ENCODE data around the gene NTN5. TPM values are rescaled to one million over a fixed set of nuclear protein-coding genes. Genes with fewer than 3 reads are reported as not detected.
A peak's percentile ranks its signal among the peaks of the same experiment; 100 is the strongest.
"Not testable (repeated sequence)": the region's sequence is repeated elsewhere in the genome, so short reads cannot be mapped to it uniquely, and the experiment has no call there.

Gene NTN5
- polyA plus RNA-seq, 6 donors from 2014 or later, result not detected

DNA sequence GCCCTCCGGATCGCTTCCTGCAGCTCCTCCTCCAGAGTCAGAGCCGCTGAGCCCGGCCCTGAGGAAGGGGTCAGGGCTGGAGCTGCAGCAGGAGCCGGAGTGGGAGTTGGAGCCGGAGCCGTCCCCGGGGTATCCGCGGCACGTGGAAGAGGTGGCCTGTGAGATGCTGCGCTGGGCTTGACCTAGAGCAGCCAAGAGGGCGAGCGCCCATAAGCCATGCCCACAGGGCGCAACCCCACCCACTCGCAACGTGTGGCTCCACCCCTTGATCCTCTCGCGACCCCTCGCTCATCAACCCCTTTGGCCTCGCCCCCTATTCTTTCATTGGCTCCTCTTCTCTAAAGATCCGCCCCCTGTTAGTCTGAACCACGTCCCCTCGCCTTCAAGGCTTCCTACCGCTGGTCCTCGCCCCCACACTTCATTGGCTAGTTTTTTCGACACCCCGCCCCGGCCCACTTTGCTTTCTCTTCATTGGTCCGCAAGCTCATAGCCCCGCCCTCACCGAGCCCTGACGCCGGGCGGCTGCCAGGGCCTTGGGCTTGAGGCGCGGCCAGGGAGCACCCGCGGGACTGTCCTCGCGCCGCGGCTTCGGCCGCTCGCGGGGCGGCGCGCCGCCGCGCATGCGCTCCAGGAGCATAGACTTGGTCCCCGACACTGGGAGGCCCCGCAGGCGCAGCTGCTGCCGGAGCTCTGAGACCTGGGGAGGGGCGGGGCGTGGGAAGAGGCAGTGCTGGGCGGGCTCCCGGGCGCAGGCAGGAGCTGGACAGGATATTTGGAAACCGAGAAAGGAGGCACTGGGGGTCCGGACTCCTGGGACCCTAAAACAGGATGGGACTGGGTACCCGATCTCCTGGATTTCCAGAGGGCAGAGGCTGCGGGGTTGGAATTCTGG is 41.3 kb upstream of the NTN5 start:
- DNase-seq (peak; percentile 96), ATAC-seq (ENCODE audit: low read depth in 2 of 2) (peak; percentile 91 to 92)
- no peaks in the 10 kb centered on the region for H3K36me3 Mint-ChIP-seq
- no peaks in the 10 kb centered on the region for H3K9me3 Mint-ChIP-seq
- H3K27ac Mint-ChIP-seq, result peak overlapping the region in 3 of 6 donors; percentile 50 to 78 (median 61)
- H3K4me1 Mint-ChIP-seq, result peaks cover 15 to 32% (median 28%) of the 10 kb centered on the region in 3 donors
- H3K4me3 Mint-ChIP-seq, result peak overlapping the region; percentile 78 to 95 (median 92)
- no peaks in the 10 kb centered on the region for H3K27me3 Mint-ChIP-seq

DNA sequence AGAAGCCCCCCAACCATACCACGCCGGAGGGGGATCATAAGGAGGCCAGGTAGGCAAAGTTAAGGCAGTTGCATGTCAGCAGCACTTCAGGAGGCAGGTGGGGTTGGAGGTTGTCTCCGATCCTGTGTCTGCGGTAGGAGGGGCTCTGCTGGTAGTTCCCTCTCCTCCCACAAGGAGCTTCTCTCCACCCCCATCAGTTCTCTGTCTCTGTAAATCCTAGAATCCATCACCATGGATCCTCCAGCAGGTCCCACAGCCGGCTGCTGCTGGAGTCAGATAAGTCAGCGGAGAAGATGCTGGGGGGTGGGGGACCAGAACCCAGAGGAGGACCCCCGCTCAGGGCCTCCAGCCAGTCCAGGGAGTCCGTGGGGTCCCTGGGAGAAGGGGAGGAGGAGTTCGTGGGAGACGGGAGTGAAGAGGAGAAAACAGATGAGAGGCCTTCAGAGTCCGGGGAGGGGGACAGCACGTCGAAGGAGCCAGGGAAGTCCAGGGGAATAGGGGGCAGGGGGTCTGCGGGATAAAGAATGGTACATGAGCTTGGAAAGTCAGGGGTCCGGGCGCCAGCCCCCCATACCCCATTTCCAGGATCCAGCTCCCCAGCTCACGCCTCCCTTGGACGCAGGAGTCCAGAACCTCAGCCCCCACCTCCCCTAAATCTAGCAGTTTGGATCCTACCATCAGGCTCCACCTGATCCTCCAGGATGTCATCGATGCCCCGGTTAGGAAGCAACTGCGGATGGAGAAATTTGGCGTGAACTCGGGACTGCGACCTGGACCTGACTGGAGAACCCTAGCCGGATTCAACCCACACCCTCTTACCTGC is 40.4 kb upstream of the NTN5 start:
- Mint-ChIP-seq H3K27ac (peak overlapping the region in 2 of 6 donors; percentile 50 to 72), H3K4me1 (peaks cover 15 to 30% (median 28%) of the 10 kb centered on the region in 3 donors), H3K27me3 (no peaks in the 10 kb centered on the region), H3K4me3 (peak overlapping the region; percentile 78 to 95 (median 92)), H3K36me3 (no peaks in the 10 kb centered on the region), H3K9me3 (peaks cover 0 to 3% (median 0%) of the 10 kb centered on the region in 7 donors)
- ATAC-seq (ENCODE audit: low read depth in 2 of 2) (no peak), DNase-seq (no peak)

- peak overlapping the region in 2 of 8 donors; percentile 54 to 73 for H3K4me3 Mint-ChIP-seq
- peaks cover 15 to 30% (median 30%) of the 10 kb centered on the region in 3 donors for H3K4me1 Mint-ChIP-seq
- H3K27ac Mint-ChIP-seq, result no peak overlapping the region
- ATAC-seq (ENCODE audit: low read depth in 2 of 2) (no peak), DNase-seq (no peak)
- no peaks in the 10 kb centered on the region for H3K27me3 Mint-ChIP-seq
- H3K9me3 Mint-ChIP-seq, result peaks cover 0 to 3% (median 0%) of the 10 kb centered on the region in 7 donors
- H3K36me3 Mint-ChIP-seq, result no peaks in the 10 kb centered on the region
These were observed 38.4 kb upstream of the NTN5 start for GRCh38 chr19:48711106-48711662.

DNA sequence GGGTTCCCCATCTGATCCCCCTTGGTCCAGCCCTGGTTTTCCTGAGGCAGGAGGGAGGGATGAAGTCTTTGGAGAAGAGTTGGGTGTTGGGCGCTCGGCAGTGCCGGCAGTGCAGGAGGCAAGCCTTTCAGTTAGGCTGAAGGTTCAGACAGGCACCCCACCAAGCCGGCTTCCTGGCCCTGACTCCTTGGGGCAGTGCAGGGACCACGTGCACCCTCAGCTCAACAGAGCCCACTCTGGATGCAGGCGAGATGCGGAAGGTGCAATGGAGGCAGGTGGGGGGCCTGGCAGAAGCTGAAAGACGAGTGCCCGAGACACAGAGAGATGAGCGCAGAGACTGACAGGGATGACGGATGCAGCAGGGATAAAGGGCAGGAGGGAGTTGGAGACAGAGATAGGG is 35.7 kb upstream of the NTN5 start:
- H3K9me3 Mint-ChIP-seq, result peaks cover 0 to 3% (median 0%) of the 10 kb centered on the region in 7 donors
- H3K27me3 Mint-ChIP-seq, result no peaks in the 10 kb centered on the region
- no peak for DNase-seq
- peaks cover 4 to 13% (median 13%) of the 10 kb centered on the region in 3 donors for H3K4me1 Mint-ChIP-seq
- ATAC-seq (ENCODE audit: low read depth in 2 of 2), result no peak
- no peaks in the 10 kb centered on the region for H3K36me3 Mint-ChIP-seq
- H3K27ac Mint-ChIP-seq, result peak overlapping the region in 1 of 6 donors; percentile 54
- H3K4me3 Mint-ChIP-seq, result peak overlapping the region in 1 of 8 donors; percentile 82

DNA sequence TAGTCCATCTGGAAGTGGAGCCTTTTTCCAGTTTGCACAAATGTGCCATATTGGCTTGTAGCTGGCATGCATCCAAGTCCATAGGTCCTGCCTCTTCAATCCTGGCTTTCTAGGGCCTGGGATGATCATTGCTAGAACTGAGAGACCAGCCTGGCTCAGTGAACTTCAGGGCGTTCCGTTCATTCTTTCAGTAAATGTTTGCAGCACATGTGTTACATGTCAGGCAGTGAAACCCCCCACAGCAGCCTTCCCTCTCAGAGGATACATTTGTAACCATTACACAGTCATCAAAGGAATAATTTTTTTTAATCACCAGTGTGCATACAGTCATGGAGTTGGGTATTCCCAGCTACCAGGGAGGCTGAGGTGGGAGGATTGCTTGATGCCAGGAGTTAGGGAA is 32.6 kb upstream of the NTN5 start:
- H3K36me3 Mint-ChIP-seq, result no peaks in the 10 kb centered on the region
- ATAC-seq (ENCODE audit: low read depth in 2 of 2) (no peak), DNase-seq (no peak)
- H3K4me3 Mint-ChIP-seq, result no peak overlapping the region
- peaks cover 0 to 4% (median 0%) of the 10 kb centered on the region in 3 donors for H3K4me1 Mint-ChIP-seq
- H3K27me3 Mint-ChIP-seq, result no peaks in the 10 kb centered on the region
- peaks cover 0 to 3% (median 0%) of the 10 kb centered on the region in 7 donors for H3K9me3 Mint-ChIP-seq
- peak overlapping the region in 1 of 6 donors; percentile 59 for H3K27ac Mint-ChIP-seq

DNA sequence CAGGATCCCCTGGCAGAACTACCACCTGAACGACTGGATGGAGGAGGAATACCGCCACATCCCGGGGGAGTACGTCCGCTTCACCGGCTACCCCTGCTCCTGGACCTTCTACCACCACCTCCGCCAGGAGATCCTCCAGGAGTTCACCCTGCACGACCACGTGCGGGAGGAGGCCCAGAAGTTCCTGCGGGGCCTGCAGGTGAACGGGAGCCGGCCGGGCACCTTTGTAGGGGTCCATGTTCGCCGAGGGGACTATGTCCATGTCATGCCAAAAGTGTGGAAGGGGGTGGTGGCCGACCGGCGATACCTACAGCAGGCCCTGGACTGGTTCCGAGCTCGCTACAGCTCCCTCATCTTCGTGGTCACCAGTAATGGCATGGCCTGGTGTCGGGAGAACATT is 30.5 kb upstream of the NTN5 start:
- no peaks in the 10 kb centered on the region for H3K36me3 Mint-ChIP-seq
- H3K4me1 Mint-ChIP-seq, result peaks cover 0 to 2% (median 0%) of the 10 kb centered on the region in 3 donors
- no peak overlapping the region for H3K4me3 Mint-ChIP-seq
- ATAC-seq (ENCODE audit: low read depth in 2 of 2), result no peak
- no peak for DNase-seq
- peaks cover 0 to 7% (median 6%) of the 10 kb centered on the region in 3 donors for H3K27me3 Mint-ChIP-seq
- no peaks in the 10 kb centered on the region for H3K9me3 Mint-ChIP-seq
- H3K27ac Mint-ChIP-seq, result peak overlapping the region in 1 of 6 donors; percentile 54

DNA sequence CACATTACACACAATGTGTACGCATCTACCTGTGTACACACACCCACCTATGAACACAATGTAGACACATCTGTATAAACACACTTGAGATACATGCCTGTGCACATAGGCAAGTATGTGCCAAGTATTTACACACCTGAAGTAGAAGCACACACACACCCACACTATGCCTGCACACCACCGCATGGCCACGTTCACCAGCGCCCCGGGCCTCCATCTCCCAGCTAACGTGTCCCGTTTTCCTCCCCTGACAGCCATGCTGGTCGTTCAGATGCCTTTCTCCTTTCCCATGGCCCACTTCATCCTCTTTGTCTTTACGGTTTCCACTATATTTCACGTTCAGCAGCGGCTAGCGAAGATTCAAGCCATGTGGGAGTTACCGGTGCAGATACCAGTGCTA is 29.9 kb upstream of the NTN5 start:
- peaks cover 0 to 12% (median 10%) of the 10 kb centered on the region in 3 donors for H3K27me3 Mint-ChIP-seq
- no peak for DNase-seq
- H3K27ac Mint-ChIP-seq, result peak overlapping the region in 1 of 6 donors; percentile 28
- H3K9me3 Mint-ChIP-seq, result no peaks in the 10 kb centered on the region
- no peak for ATAC-seq (ENCODE audit: low read depth in 2 of 2)
- no peak overlapping the region for H3K4me3 Mint-ChIP-seq
- no peaks in the 10 kb centered on the region for H3K36me3 Mint-ChIP-seq
- H3K4me1 Mint-ChIP-seq, result peaks cover 0 to under 1% (median 0%) of the 10 kb centered on the region in 3 donors

GRCh38 chr19:48698046-48698445 is 25.2 kb upstream of the NTN5 start:
- Mint-ChIP-seq H3K9me3 (no peaks in the 10 kb centered on the region), H3K27ac (peak overlapping the region in 1 of 6 donors; percentile 41)

GRCh38 chr19:48696353-48697010 is 23.7 kb upstream of the NTN5 start:
- peak overlapping the region in 3 of 6 donors; percentile 72 to 85 (median 84) for H3K27ac Mint-ChIP-seq
- ATAC-seq (ENCODE audit: low read depth in 2 of 2) (peak; percentile 54 to 60), DNase-seq (no peak)
- H3K27me3 Mint-ChIP-seq, result peaks cover 0 to 29% (median 24%) of the 10 kb centered on the region in 3 donors
- H3K4me3 Mint-ChIP-seq, result peak overlapping the region in 7 of 8 donors; percentile 75 to 86 (median 80)
- no peaks in the 10 kb centered on the region for H3K9me3 Mint-ChIP-seq
- H3K4me1 Mint-ChIP-seq, result peaks cover 9 to 14% (median 12%) of the 10 kb centered on the region in 3 donors
- H3K36me3 Mint-ChIP-seq, result no peaks in the 10 kb centered on the region

More at GRCh38 chr19:48698046-48698445, 25.2 kb upstream of the NTN5 start:
- ATAC-seq (ENCODE audit: low read depth in 2 of 2) (no peak), DNase-seq (no peak)
- H3K4me1 Mint-ChIP-seq, result peaks cover 9 to 14% (median 12%) of the 10 kb centered on the region in 3 donors
- H3K4me3 Mint-ChIP-seq, result peak overlapping the region in 1 of 8 donors; percentile 51
- H3K36me3 Mint-ChIP-seq, result no peaks in the 10 kb centered on the region
- H3K27me3 Mint-ChIP-seq, result peaks cover 0 to 29% (median 24%) of the 10 kb centered on the region in 3 donors

DNA sequence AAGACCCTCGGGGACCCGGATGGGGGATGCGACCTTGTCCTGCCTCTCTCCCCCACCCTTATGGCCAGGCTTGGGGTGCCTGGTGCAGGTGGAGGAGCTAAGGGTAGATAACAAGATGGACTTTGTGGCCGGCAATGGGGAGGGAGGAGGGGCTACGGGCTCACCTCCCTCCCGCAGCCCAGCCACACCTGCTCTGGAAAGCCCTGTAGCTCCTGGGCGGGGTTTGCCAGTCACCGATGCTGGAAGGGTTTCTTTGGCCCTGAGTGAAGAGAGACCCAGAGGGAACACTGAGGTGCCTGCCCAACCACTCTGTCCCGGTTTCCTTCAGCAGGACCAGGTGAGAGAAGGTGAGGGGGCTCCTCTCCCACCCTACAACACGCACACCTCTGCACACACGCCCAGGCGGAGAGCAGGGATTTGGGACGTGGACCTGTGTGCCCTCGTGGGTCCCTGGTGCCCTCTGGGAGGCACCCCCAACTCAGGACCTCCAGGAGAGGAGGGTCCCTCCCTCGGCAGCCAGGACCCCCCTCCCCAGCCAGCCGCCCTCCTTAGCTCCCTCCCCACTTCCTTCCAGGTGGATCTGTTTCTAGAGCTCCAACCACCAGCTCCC is 23.0 kb upstream of the NTN5 start, which contains the start of gene FUT2:
FUT2 (plus strand) TSS at position 229 of the 610 bp plus-strand sequence. CDS start 6,986 bp downstream, outside the sequence.
- DNase-seq (no peak), ATAC-seq (ENCODE audit: low read depth in 2 of 2) (no peak)
- Mint-ChIP-seq H3K4me3 (peak within 1 kb of the TSS in 7 of 8 donors; percentile 75 to 86 (median 80)), H3K9me3 (no peaks in the 10 kb centered on the region), H3K4me1 (peaks cover 9 to 14% (median 12%) of the 10 kb centered on the region in 3 donors), H3K27ac (peak within 1 kb of the TSS in 3 of 6 donors; percentile 72 to 85 (median 84)), H3K27me3 (peaks cover 0 to 29% (median 24%) of the 10 kb centered on the region in 3 donors), H3K36me3 (no peaks in the 10 kb centered on the region)

GRCh38 chr19:48693629-48694028 is 20.8 kb upstream of the NTN5 start:
- H3K4me1 Mint-ChIP-seq, result peaks cover 9 to 14% (median 12%) of the 10 kb centered on the region in 3 donors
- not testable (repeated sequence) for H3K27ac Mint-ChIP-seq; DNase-seq; ATAC-seq (ENCODE audit: low read depth in 2 of 2); H3K9me3 Mint-ChIP-seq; H3K36me3 Mint-ChIP-seq
- H3K27me3 Mint-ChIP-seq, result peaks cover 0 to 26% (median 21%) of the 10 kb centered on the region in 3 donors
- peak overlapping the region in 1 of 8 donors; percentile 64 for H3K4me3 Mint-ChIP-seq

DNA sequence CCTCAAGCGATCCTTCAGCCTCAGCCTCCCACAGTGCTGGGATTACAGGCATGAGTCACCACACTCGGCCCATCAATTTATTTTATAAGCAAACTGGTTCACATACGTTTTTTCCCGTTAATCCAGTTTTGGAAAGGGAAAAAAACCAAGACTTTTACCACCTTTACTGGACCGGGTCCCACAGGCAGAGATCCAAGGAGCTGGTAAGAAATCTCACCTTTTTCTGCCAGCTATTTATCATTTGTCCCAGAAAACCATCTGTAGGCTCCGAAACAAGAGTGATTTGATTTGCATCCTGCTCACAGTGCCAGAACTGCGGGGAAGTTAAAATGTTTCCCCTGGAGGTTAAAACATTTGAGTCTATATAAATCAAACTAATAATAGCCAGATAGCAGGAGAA is 16.6 kb upstream of the NTN5 start:
- ATAC-seq (ENCODE audit: low read depth in 2 of 2), result no peak
- H3K4me1 Mint-ChIP-seq, result no peaks in the 10 kb centered on the region
- DNase-seq, result no peak
- H3K4me3 Mint-ChIP-seq, result no peak overlapping the region
- H3K36me3 Mint-ChIP-seq, result no peaks in the 10 kb centered on the region
- no peaks in the 10 kb centered on the region for H3K9me3 Mint-ChIP-seq
- H3K27me3 Mint-ChIP-seq, result no peaks in the 10 kb centered on the region
- H3K27ac Mint-ChIP-seq, result no peak overlapping the region

Measured in naive B cell (primary cell).